Activated naive CD4-positive, alpha-beta T cell treated with anti-CD3 and anti-CD28 coated beads for 36 hours (primary cell): ENCODE data around the gene TBX21. TPM values are rescaled to one million over a fixed set of nuclear protein-coding genes. Genes with fewer than 3 reads are reported as not detected.
"Not testable (repeated sequence)": the region's sequence is repeated elsewhere in the genome, so short reads cannot be mapped to it uniquely, and the experiment has no call there.

ENCODE experiments used
- CTCF ChIA-PET: fragments of 350-600 bp; sonication (Branson Sonifier 250); formaldehyde crosslinking; loops from one replicate; lab custom pipeline; 2021; ENCODE audit warnings: antibody characterized with exemption; lab: Charles Lee
- DNase-seq: peaks from one replicate; pipeline ENCODE4 v3.0.0-alpha.2; 2020
- H3K27ac Mint-ChIP-seq: one replicate; pipeline ENCODE4 v1.8.0; 2021; ENCODE audit warnings: mild to moderate bottlenecking, mixed read lengths
- H3K27me3 Mint-ChIP-seq: one replicate; pipeline ENCODE4 v1.8.0; 2021; ENCODE audit warnings: low read depth, mixed read lengths
- H3K36me3 Mint-ChIP-seq: one replicate; pipeline ENCODE4 v1.8.0; 2021; ENCODE audit warnings: low read depth, mixed read lengths
- H3K4me1 Mint-ChIP-seq: one replicate; pipeline ENCODE4 v1.8.0; 2021; ENCODE audit warnings: low read depth, mixed read lengths
- H3K4me3 Mint-ChIP-seq: one replicate; pipeline ENCODE4 v1.8.0; 2021; ENCODE audit warnings: mild to moderate bottlenecking, moderate library complexity, mixed read lengths
- H3K9me3 Mint-ChIP-seq: one replicate; pipeline ENCODE4 v1.8.0; 2021; ENCODE audit warnings: mixed read lengths
- intact Hi-C: fragments of 100-400 bp; cut with micrococcal nuclease; formaldehyde crosslinking; loops from one replicate; pipeline ENCODE4 v1.15.1; 2023
- total RNA-seq, 2 experiments: library from RNA; stranded (reverse); gene quantifications; one replicate each; pipeline ENCODE4 v1.2.3, GENCODE V29; 2021

TBX21 gene
- total RNA-seq, 2 experiments from 2014 or later = 50.6 to 52.3 TPM

GRCh38 chr17:47738178-47738577, 5.1 kb downstream of the TBX21 start:
- peaks cover 66% of the 10 kb centered on the region for H3K4me1 Mint-ChIP-seq
- H3K27ac Mint-ChIP-seq = no peak overlapping the region
- H3K9me3 Mint-ChIP-seq = no peaks in the 10 kb centered on the region
- intact Hi-C loops = no loop called here
- DNase-seq = no peak
- H3K27me3 Mint-ChIP-seq = no peaks in the 10 kb centered on the region
- CTCF ChIA-PET = interaction anchor here (0.5 to 8.5 kb wide), 5 partner anchors 12 to 40 kb away, joined by 3 to 158 read pairs (median 3); no protein-coding TSS in a partner anchor
- peaks cover 76% of the 10 kb centered on the region for H3K36me3 Mint-ChIP-seq
- no peak overlapping the region for H3K4me3 Mint-ChIP-seq

- CTCF ChIA-PET = interaction anchor here (0.6 to 5.7 kb wide), 5 partner anchors 34 to 83 kb away, joined by 3 to 62 read pairs (median 3); partner anchors contain the start of gene OSBPL7
- peaks cover 69% of the 10 kb centered on the region for H3K4me1 Mint-ChIP-seq
- H3K9me3 Mint-ChIP-seq = no peaks in the 10 kb centered on the region
- H3K36me3 Mint-ChIP-seq = peaks cover 78% of the 10 kb centered on the region
- H3K4me3 Mint-ChIP-seq = no peak overlapping the region
- intact Hi-C loops = no loop called here
- peak overlapping the region; percentile 50 for H3K27ac Mint-ChIP-seq
- H3K27me3 Mint-ChIP-seq = no peaks in the 10 kb centered on the region
- DNase-seq = no peak
Observed at GRCh38 chr17:47739150-47739549, 6.1 kb downstream of the TBX21 start.

GRCh38 chr17:47739945-47740344, 6.9 kb downstream of the TBX21 start:
- intact Hi-C loops, DNase-seq, H3K27me3 Mint-ChIP-seq, H3K9me3 Mint-ChIP-seq, H3K4me3 Mint-ChIP-seq: not testable (repeated sequence)
- Mint-ChIP-seq H3K4me1 (peaks cover 67% of the 10 kb centered on the region), H3K27ac (peak overlapping the region; percentile 47), H3K36me3 (peaks cover 78% of the 10 kb centered on the region)
- CTCF ChIA-PET = interaction anchor here (1.5 to 5.7 kb wide), 3 partner anchors 41 to 82 kb away, joined by 3 to 62 read pairs (median 4); partner anchors contain the start of gene OSBPL7

DNA sequence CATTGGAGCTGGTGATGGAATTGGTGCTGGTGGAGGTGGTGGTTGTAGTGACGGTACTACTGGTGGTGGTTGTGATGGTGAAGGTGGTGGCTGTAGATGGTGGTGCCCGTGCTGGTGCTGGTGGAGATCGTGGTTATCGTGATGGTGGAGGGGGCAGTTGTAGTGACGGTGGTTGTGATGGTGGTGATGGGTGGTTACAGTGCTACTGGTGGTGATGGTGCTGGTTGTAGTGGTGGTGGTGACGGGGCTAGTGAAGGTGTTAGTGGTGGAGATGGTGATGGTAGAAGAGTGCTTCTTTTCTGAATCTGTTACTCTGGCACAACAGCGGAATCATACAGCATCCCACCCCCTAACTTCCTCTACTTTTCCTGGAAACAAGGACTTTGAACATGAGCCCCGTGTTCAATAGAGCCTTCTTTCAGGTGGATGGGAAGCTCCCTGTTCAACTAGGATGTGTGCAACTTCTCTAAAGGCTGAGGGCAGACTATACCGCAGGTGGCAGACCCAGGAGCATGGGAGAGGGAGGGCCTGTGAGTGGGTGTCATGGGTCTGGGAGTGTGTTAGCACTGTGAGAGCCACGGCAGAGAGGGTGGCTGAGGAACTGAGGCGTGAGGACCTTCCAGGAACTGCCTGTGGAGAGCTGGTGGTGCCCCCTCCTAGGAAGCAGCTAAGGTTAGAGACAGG, 8.2 kb downstream of the TBX21 start:
- Mint-ChIP-seq H3K27me3 (no peaks in the 10 kb centered on the region), H3K9me3 (no peaks in the 10 kb centered on the region), H3K27ac (peak overlapping the region; percentile 65), H3K4me1 (peaks cover 59% of the 10 kb centered on the region), H3K4me3 (peak overlapping the region; percentile 2), H3K36me3 (peaks cover 78% of the 10 kb centered on the region)
- intact Hi-C loops = no loop called here
- no peak for DNase-seq
- CTCF ChIA-PET = interaction anchor here (0.7 to 5.7 kb wide), 5 partner anchors 11 to 92 kb away, joined by 3 to 62 read pairs (median 3); partner anchors contain the start of gene KPNB1

DNA sequence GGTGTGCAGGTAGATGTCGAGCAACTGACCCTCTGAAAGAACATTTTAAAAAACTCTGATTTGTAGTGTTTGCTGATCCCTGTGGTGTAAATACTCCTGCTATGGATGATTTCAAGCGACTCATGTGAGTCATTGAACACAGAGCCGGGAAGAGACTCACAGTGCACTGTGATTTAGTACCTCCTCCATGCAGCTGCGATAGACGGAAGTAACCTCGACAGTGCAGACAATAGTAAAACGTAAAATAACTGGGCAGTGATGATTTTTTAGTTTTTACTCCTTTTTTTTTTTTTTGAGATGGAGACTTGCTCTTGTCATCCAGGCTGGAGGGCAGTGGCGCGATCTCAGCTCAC, 8.7 kb downstream of the TBX21 start:
- Mint-ChIP-seq H3K27me3 (no peaks in the 10 kb centered on the region), H3K4me1 (peaks cover 54% of the 10 kb centered on the region), H3K27ac (peak overlapping the region; percentile 65), H3K36me3 (peaks cover 77% of the 10 kb centered on the region), H3K4me3 (peak overlapping the region; percentile 30), H3K9me3 (no peaks in the 10 kb centered on the region)
- CTCF ChIA-PET = interaction anchor here (0.6 to 5.7 kb wide), 6 partner anchors 11 to 92 kb away, joined by 3 to 62 read pairs (median 3); partner anchors contain the start of gene KPNB1
- intact Hi-C loops = loop anchor here (1.0 kb wide), 2 partner anchors 43 to 77 kb away; no protein-coding TSS in a partner anchor
- no peak for DNase-seq

DNA sequence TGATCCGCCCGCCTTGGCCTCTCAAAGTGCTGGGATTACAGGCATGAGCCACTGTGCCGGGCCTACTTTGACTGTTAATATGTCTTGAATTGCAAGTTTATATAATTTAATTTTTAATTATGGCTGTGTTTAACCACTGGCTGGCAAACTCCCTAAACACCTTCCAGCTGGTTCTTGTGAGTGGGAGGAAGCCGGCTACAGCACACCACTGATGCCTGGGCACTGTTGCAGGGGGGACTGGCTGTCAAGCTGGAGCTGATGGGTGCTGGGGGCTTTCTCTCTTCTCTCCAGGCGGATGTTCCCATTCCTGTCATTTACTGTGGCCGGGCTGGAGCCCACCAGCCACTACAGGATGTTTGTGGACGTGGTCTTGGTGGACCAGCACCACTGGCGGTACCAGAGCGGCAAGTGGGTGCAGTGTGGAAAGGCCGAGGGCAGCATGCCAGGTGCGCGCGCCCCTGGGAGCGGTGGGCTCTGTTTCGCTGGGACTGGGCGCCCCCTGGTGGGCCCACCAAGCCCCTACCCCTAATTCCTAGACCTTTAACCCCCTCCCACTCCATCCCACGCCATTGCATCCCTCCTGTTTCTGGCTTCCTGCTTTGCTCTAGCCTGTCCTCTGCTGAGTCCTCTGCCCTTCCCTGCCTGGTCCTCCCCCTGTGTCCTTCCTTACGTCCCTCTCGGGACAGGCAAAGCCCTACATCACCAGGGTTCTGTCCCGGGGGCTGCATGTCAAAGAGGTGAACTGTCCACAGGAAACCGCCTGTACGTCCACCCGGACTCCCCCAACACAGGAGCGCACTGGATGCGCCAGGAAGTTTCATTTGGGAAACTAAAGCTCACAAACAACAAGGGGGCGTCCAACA, 9.5 kb downstream of the TBX21 start:
- CTCF ChIA-PET = interaction anchor here (0.6 to 5.7 kb wide), 8 partner anchors 10 to 93 kb away, joined by 3 to 62 read pairs (median 3); partner anchors contain the start of gene KPNB1
- Mint-ChIP-seq H3K9me3 (no peaks in the 10 kb centered on the region), H3K4me1 (peaks cover 46% of the 10 kb centered on the region), H3K27me3 (no peaks in the 10 kb centered on the region), H3K27ac (no peak overlapping the region), H3K4me3 (peak overlapping the region; percentile 45), H3K36me3 (peaks cover 75% of the 10 kb centered on the region)
- peak; percentile 53 for DNase-seq
- intact Hi-C loops = loop anchor here (1.0 kb wide), 2 partner anchors 44 to 78 kb away; no protein-coding TSS in a partner anchor

- Mint-ChIP-seq H3K36me3 (peaks cover 66% of the 10 kb centered on the region), H3K27me3 (no peaks in the 10 kb centered on the region), H3K4me1 (peaks cover 37% of the 10 kb centered on the region), H3K4me3 (no peak overlapping the region), H3K27ac (no peak overlapping the region), H3K9me3 (no peaks in the 10 kb centered on the region)
- CTCF ChIA-PET = interaction anchor here (0.7 to 5.7 kb wide), 3 partner anchors 45 to 79 kb away, joined by 4 to 62 read pairs (median 4); no protein-coding TSS in a partner anchor
- intact Hi-C loops = no loop called here
- DNase-seq = no peak
Observed at GRCh38 chr17:47744168-47745036, 11.4 kb downstream of the TBX21 start.

DNA sequence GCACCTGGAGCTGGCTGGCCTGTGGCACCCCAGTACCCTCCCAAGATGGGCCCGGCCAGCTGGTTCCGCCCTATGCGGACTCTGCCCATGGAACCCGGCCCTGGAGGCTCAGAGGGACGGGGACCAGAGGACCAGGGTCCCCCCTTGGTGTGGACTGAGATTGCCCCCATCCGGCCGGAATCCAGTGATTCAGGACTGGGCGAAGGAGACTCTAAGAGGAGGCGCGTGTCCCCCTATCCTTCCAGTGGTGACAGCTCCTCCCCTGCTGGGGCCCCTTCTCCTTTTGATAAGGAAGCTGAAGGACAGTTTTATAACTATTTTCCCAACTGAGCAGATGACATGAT, 12.0 kb downstream of the TBX21 start:
- Mint-ChIP-seq H3K36me3 (peaks cover 62% of the 10 kb centered on the region), H3K4me1 (peaks cover 32% of the 10 kb centered on the region), H3K27ac (no peak overlapping the region), H3K27me3 (no peaks in the 10 kb centered on the region), H3K4me3 (no peak overlapping the region), H3K9me3 (no peaks in the 10 kb centered on the region)
- DNase-seq = no peak
- intact Hi-C loops = no loop called here
- CTCF ChIA-PET = interaction anchor here (0.7 to 1.0 kb wide), 2 partner anchors 47 to 79 kb away, joined by 4 read pairs; no protein-coding TSS in a partner anchor

- CTCF ChIA-PET = interaction anchor here (0.7 kb wide), 2 partner anchors 14 to 70 kb away, joined by 3 read pairs; partner anchors contain the start of gene OSBPL7
- Mint-ChIP-seq H3K27ac (no peak overlapping the region), H3K4me3 (no peak overlapping the region), H3K27me3 (peaks cover 6% of the 10 kb centered on the region), H3K4me1 (peaks cover 2% of the 10 kb centered on the region), H3K36me3 (peaks cover 8% of the 10 kb centered on the region), H3K9me3 (peaks cover 2% of the 10 kb centered on the region)
- DNase-seq = no peak
- intact Hi-C loops = no loop called here
Observed at GRCh38 chr17:47751471-47751870, 18.4 kb downstream of the TBX21 start.

DNA sequence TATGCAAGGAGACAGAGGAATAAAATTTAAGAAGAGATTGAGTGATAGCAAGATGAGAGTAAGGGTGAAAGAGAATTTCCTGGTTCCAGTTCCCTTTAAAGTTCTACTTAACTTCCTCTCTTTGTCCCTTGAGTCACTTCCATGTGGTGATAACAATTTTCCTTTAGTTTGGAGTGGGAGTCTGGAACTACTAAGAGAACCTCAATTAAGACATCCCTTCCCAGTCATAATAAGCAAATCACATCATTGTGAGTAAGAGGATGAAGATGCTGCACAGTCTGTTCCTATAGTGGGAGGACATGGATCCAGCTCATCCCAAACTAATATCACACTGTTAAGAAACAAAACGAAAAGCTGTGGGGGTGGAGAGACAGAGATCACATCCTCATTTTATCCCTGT, 24.4 kb downstream of the TBX21 start:
- CTCF ChIA-PET = interaction anchor here (1.4 kb wide), 1 partner anchor 18 kb away, joined by 5 read pairs; no protein-coding TSS in a partner anchor
- peaks cover 5% of the 10 kb centered on the region for H3K9me3 Mint-ChIP-seq
- H3K36me3 Mint-ChIP-seq = peaks cover 3% of the 10 kb centered on the region
- intact Hi-C loops = no loop called here
- H3K4me3 Mint-ChIP-seq = no peak overlapping the region
- no peak overlapping the region for H3K27ac Mint-ChIP-seq
- DNase-seq = no peak
- peaks cover 20% of the 10 kb centered on the region for H3K27me3 Mint-ChIP-seq
- H3K4me1 Mint-ChIP-seq = no peaks in the 10 kb centered on the region

GRCh38 chr17:47760409-47761140, 27.5 kb downstream of the TBX21 start:
- H3K4me3 Mint-ChIP-seq = no peak overlapping the region
- H3K36me3 Mint-ChIP-seq = peaks cover 3% of the 10 kb centered on the region
- H3K4me1 Mint-ChIP-seq = peaks cover 2% of the 10 kb centered on the region
- H3K27ac Mint-ChIP-seq = no peak overlapping the region
- no peak for DNase-seq
- peaks cover 8% of the 10 kb centered on the region for H3K9me3 Mint-ChIP-seq
- CTCF ChIA-PET = interaction anchor here (0.8 kb wide), 1 partner anchor 322 kb away, joined by 3 read pairs; no protein-coding TSS in a partner anchor
- H3K27me3 Mint-ChIP-seq = peaks cover 25% of the 10 kb centered on the region
- intact Hi-C loops = no loop called here
